Measurements from ENCODE around the gene TRNAU1AP.
"Not testable (repeated sequence)": the region's sequence is repeated elsewhere in the genome, so short reads cannot be mapped to it uniquely, and the experiment has no call there.

The TRNAU1AP gene

DNA sequence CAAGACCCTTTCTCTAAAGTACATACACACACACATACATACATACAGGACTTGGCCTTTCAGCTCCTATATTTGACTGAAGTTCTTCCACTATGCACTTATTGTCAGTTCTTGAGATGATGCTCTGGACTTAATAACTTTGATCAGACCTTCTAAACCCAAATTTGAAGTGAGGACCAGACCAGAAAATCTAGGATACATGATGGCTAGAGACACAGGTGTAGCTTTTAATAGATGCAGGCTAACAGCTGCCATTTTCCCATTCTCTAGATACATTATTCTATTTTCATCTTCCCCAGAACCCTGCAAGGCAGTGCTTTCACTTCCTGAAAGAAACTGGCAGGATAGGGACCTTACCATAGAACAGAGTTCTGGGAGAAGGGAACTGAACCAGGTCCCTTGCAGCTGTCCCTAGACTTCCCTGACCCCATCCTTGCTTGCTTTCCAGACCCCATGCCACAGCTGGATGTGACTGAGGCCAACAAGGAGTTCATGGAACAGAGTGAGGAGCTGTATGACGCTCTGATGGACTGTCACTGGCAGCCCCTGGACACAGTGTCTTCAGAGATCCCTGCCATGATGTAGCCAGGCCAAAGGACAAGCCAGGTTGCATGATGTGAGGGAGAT is 24.3 kb downstream of the TRNAU1AP start:
- DNase-seq (ENCODE audit: low spot score) = no peak

GRCh38 chr1:28577738-28578536 is 25.1 kb downstream of the TRNAU1AP start:
- no peak for DNase-seq (ENCODE audit: low spot score)

DNA sequence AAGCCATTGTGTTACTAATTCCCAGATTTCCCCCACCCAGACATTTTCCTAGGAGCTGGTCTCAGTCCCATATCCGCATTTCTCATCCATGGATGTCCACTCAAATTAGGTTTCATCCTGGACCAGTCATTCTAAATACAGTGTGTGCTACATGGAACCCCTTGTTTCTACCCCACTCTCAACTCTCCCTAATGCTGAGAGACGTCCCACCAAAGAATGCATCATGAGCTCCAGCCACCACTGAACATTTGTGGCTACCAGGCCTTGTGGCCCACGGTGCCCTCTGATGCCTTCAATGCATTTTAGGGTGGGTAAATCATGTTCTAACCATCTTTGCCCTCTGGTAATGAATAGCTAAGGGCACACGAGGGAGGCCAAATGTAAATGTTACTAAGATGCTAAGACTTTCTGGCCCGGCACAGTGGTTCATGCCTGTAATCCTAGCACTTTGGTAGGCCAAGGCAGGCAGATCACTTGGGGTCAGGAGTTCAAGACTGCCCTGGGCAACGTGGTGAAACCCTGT is 25.9 kb downstream of the TRNAU1AP start:
- no peak for DNase-seq (ENCODE audit: low spot score)

- DNase-seq (ENCODE audit: low spot score) = no peak
Observed at GRCh38 chr1:28579401-28579800, 26.5 kb downstream of the TRNAU1AP start.

DNA sequence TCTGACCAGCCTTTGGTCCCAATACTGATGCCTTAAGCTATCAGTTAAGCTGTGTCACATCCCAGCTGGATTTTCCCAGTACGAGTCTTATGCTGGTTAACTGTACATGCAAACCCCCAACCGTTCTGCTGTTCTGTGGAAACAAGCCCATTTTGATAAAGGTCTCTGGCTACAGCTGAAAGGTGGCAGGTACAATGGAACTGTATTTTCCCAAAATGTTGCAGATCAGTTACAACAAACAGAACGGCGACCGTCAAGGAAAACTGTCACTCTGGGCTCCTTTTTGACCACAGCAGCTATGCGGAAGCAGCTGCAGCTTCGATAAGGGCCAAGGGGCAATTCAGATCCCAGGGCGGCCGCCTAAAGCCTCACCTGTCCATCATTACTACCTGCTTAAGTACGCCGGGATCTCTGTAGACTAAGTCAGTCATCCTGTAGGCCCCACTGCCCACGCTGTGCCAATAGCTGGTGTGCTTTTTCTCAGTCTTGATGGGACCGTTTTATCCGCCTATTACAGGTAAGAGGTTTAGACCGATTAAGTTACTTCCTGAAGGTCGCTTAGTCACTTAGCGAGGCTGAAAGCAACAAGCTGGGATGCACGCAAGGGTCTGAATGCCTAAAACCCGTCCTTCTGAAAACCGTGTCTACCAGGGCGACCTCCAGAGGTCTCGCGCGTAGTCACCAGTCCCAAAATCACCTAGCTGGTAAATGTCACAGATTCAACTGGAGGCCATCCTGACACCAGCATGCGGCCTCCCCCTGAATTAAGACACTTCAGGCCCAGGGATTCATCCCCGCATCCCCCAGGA is 28.0 kb downstream of the TRNAU1AP start:
- DNase-seq (ENCODE audit: low spot score) = peak; percentile 59

DNA sequence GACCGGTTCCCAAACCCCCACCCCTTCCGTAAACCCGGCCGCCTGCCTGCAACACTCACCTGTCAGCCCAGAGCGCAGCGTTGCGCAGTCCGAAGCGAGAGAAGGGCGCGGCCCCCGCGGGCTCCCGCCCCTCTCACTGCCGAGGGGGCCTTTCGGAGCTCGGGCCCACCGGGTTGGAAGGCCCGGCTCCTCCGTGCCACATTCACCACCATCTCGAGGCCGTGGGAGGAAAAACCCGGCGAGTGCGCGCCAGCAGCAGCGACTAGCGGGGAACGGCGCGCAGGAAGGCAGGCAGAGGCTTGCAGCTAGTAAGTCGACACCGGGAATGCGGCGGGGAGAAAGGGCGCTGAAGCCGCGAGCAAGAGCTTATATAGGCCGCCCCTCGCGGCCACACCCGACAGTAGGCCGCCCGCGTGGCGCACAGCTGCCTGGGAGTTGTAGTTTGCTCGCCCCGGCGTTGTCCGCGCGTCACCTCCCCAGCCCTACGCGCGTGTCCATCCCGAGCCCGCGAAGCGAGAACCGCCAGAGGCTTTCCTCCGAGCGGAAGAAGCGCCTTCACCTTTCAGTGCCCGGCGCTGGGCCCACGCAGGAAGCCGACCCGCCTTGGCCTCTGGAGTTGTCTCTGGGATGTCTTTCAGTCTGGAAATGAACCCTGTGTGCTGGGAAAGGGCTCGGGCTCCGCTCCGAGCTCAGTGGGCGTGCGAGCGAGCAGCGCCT is 28.8 kb downstream of the TRNAU1AP start:
- peak; percentile 94 for DNase-seq (ENCODE audit: low spot score)

GRCh38 chr1:28582248-28582615 is 29.3 kb downstream of the TRNAU1AP start:
- no peak for DNase-seq (ENCODE audit: low spot score)

- DNase-seq (ENCODE audit: low spot score) = not testable (repeated sequence)
Observed at GRCh38 chr1:28586585-28587391, 33.9 kb downstream of the TRNAU1AP start.

DNA sequence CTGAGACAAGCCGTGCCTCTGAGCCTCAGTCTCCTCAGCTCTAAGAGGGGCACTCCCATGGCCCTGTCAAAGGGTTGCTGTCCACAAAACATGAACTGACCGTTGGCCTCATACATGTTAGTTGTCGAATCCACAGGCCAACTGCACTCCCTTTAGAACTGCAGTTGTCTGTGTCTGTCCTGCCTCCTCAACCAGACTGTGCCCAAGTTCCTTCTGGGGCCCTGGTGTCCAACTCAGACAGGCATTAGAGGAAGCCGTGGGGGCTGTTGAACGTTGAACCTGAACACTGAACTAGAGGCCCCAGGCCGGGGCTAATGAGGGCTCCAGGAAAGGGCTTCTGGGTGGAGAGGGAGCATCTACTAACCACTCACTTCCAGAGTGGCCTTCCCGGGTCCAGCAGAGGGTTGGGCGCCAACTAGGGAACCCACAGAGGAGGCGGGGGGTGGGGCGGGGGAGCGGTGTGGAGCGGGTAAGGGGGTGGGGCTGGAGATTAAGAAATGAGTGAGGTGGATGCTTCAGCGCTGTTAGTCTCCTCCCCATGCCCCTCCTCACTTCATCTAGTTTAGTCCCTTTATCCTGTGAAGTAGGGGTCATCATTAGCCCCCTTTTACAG is 38.9 kb downstream of the TRNAU1AP start, which contains the start of gene RAB42:
Gene RAB42 (plus strand): TSS at position 558 of the 613 bp plus-strand sequence. CDS start 247 bp downstream, outside the sequence.
- DNase-seq (ENCODE audit: low spot score) = no peak

GRCh38 chr1:28592321-28593071 is 39.6 kb downstream of the TRNAU1AP start:
- no peak for DNase-seq (ENCODE audit: low spot score)

- not testable (repeated sequence) for DNase-seq (ENCODE audit: low spot score)
Observed at GRCh38 chr1:28593988-28594356, 41.1 kb downstream of the TRNAU1AP start.

- DNase-seq (ENCODE audit: low spot score) = not testable (repeated sequence)
Observed at GRCh38 chr1:28594686-28595411, 42.0 kb downstream of the TRNAU1AP start.

GRCh38 chr1:28595412-28596191 is 42.7 kb downstream of the TRNAU1AP start:
- no peak for DNase-seq (ENCODE audit: low spot score)

DNA sequence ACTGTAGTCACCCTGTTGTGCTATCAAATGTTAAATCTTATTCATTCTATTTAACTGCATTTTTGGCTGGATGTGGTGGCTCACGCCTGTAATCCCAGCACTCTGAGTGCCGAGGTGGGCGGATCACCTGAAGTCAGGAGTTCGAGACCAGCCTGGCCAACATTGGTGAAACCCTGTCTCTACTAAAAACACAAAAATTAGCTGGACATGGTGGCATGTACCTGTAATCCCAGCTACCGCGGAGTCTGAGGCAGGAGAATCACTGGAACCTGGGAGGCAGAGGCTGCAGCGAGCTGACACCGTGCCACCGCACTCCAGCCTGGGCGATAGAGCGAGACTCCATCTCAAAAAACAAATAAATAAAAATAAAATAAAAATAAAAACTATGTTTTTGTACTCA is 43.4 kb downstream of the TRNAU1AP start:
- not testable (repeated sequence) for DNase-seq (ENCODE audit: low spot score)

DNA sequence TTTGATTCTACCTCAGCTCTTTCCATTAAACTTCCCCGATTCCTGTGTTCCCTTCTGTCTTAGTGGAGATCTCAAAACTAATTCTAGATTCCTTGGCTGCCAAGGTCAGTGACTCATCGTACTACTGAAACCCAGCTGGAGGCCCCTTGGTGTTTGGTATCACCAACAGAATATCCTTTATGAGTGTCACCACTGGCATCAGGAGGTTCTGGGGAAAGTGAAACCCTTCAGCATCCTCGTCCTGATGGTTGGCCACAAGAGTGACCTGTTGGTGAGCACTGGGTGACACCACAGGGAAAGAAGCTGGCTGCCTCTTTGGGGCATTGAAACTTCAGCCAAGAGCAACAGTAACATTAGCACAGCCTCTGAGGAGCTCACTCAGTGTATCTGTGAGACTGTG is 48.8 kb downstream of the TRNAU1AP start:
- no peak for DNase-seq (ENCODE audit: low spot score)

GRCh38 chr1:28602536-28603439 is 49.9 kb downstream of the TRNAU1AP start:
- DNase-seq (ENCODE audit: low spot score) = peak; percentile 74

DNA sequence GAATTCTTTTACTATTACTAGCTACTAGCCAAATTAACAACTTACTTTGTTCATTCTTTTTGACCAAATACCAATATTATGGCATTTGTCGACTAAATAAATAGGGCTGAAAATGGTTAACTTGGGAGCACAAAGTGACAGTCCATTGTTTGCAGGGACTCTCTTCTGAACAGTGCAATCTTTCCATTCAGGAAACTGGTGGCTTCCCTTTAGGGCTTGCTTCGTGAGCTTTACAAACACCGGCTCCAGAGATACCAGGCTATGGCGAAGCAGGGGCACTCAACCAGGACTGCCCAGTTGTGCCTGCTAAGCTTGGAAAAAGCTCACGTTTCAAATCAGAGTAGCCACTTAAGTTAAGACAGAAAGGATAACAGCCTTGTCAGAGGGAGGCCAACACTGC is 51.5 kb downstream of the TRNAU1AP start:
- DNase-seq (ENCODE audit: low spot score) = no peak
